ENCODE data around the gene IMMP1L.

- TF ChIP-seq CTCF (IDR thresholded peaks at IDR 0.05; ENCODE audit: control extremely low read depth in 1 of 3, insufficient read depth in 1 of 3, low read depth in 1 of 3, low read length in 3 of 3) (no peak), EZH2 (IDR thresholded peaks at IDR 0.05; ENCODE audit: low read depth, low read length, severe bottlenecking) (no peak), RFX5 (IDR thresholded peaks at IDR 0.05; ENCODE audit: borderline replicate concordance, low read depth, low read length) (no peak), KDM1A (IDR thresholded peaks at IDR 0.05; ENCODE audit: borderline replicate concordance, low read length) (no peak), CBX8 (IDR thresholded peaks at IDR 0.05; ENCODE audit: borderline replicate concordance, low read depth, low read length) (no peak), RXRA (IDR thresholded peaks at IDR 0.05; ENCODE audit: insufficient read depth, low read depth, low read length) (no peak), MAFK (IDR thresholded peaks at IDR 0.05; ENCODE audit: low read depth, low read length) (no peak), TAF7 (optimal IDR thresholded peaks at IDR 0.05; ENCODE audit: borderline replicate concordance, low read depth, low read length) (no peak)
These were observed 24.9 kb downstream of the IMMP1L start for GRCh38 chr11:31484497-31484896.

All from H1 (cell line).